ENCODE data around the gene LRRC8B. TPM values are rescaled to one million over a fixed set of nuclear protein-coding genes. Genes with fewer than 3 reads are reported as not detected.

The LRRC8B gene
- total RNA-seq, 1 donor from 2014 or later = 19.1 TPM

DNA sequence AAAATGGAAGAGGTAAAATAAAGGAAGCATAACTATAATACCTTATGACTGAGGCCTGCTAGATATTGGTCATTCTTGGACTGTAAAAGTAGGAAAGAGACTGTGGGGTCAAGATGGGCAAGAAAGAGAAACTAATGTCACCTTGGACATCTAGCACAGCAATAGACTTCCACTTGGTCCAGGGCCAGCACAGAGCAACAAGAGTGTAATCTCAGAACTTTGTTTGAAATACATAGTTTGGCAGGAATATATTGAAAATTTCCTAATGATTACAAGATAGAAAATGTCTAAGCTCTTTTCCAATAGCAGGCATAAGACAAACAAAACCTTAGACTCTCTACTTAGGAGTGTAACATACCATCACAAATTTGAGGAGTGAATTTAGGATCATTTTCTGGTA is 112.9 kb downstream of the LRRC8B start:
- H3K4me3 Mint-ChIP-seq = no peak overlapping the region
- POLR2A ChIA-PET = no interaction called here
- ATAC-seq (ENCODE audit: low read depth) = no peak
- no peak overlapping the region for H3K27ac Mint-ChIP-seq
- TF ChIP-seq, protein P1, sequence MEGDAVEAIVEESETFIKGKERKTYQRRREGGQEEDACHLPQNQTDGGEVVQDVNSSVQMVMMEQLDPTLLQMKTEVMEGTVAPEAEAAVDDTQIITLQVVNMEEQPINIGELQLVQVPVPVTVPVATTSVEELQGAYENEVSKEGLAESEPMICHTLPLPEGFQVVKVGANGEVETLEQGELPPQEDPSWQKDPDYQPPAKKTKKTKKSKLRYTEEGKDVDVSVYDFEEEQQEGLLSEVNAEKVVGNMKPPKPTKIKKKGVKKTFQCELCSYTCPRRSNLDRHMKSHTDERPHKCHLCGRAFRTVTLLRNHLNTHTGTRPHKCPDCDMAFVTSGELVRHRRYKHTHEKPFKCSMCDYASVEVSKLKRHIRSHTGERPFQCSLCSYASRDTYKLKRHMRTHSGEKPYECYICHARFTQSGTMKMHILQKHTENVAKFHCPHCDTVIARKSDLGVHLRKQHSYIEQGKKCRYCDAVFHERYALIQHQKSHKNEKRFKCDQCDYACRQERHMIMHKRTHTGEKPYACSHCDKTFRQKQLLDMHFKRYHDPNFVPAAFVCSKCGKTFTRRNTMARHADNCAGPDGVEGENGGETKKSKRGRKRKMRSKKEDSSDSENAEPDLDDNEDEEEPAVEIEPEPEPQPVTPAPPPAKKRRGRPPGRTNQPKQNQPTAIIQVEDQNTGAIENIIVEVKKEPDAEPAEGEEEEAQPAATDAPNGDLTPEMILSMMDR (IDR thresholded peaks at IDR 0.05) = no peak
- H3K4me1 Mint-ChIP-seq = peaks cover 18% of the 10 kb centered on the region
- no peak for DNase-seq
- intact Hi-C loops (cut with micrococcal nuclease) = no loop called here
- CTCF ChIA-PET = interaction anchor here (1.0 to 11.5 kb wide), 2 partner anchors 126 to 127 kb away, joined by 3 to 193 read pairs; no protein-coding TSS in a partner anchor
- no peaks in the 10 kb centered on the region for H3K27me3 Mint-ChIP-seq
- no peaks in the 10 kb centered on the region for H3K9me3 Mint-ChIP-seq
- H3K36me3 Mint-ChIP-seq (ENCODE audit: low read depth) = peaks cover 3% of the 10 kb centered on the region

DNA sequence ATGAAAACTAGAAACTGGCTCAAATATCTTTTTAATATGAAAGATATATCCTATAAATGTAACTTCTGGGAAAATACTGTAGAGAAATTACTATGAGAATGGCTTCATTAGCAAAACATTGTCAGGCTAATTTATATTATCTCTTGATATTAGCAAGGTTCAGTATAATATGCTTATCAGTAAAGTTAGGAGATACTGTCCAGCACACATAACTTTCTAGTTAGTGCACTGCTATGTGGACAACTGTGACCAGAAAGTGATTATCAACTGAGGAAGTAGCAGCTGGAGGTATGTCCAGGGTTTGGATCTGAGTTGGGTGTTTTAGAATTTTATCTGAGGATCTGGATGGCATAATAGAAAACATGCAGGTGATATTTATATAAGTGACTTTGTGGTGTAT is 115.8 kb downstream of the LRRC8B start:
- ATAC-seq (ENCODE audit: low read depth) (no peak), DNase-seq (no peak)
- Mint-ChIP-seq H3K9me3 (no peaks in the 10 kb centered on the region), H3K27me3 (no peaks in the 10 kb centered on the region), H3K27ac (no peak overlapping the region), H3K4me1 (peaks cover 5% of the 10 kb centered on the region), H3K4me3 (no peak overlapping the region), H3K36me3 (ENCODE audit: low read depth) (peaks cover 4% of the 10 kb centered on the region)
- intact Hi-C loops (cut with micrococcal nuclease) = no loop called here
- TF ChIP-seq, protein P1 (IDR thresholded peaks at IDR 0.05) = no peak
- ChIA-PET CTCF (no interaction called here), POLR2A (no interaction called here)

DNA sequence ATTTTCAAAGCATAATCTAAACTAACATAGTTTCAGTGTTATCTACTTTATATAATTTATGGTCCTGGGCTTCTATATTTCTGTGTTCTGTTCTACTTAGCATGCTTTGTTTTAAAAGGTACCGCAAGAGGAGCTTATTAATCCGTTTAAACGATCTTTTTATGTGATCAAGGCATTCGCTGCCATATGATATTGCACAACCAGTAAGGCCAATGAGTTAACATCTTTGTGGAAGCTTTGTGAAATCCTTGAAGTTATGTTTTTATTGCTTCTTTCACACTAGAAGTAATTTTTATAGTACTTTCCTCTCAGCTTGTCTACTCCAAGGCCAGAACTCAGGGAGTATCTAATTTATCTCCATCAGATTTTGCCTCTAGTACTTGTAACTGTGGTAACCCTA is 117.2 kb downstream of the LRRC8B start:
- Mint-ChIP-seq H3K4me3 (no peak overlapping the region), H3K9me3 (peaks cover 2% of the 10 kb centered on the region), H3K4me1 (no peaks in the 10 kb centered on the region), H3K27me3 (no peaks in the 10 kb centered on the region), H3K36me3 (ENCODE audit: low read depth) (peaks cover 9% of the 10 kb centered on the region), H3K27ac (no peak overlapping the region)
- TF ChIP-seq, protein P1 (IDR thresholded peaks at IDR 0.05) = no peak
- CTCF ChIA-PET = no interaction called here
- DNase-seq = no peak
- intact Hi-C loops (cut with micrococcal nuclease) = no loop called here
- POLR2A ChIA-PET = interaction anchor here (0.5 kb wide), 1 partner anchor 9 kb away, joined by 10 read pairs; no protein-coding TSS in a partner anchor
- no peak for ATAC-seq (ENCODE audit: low read depth)

DNA sequence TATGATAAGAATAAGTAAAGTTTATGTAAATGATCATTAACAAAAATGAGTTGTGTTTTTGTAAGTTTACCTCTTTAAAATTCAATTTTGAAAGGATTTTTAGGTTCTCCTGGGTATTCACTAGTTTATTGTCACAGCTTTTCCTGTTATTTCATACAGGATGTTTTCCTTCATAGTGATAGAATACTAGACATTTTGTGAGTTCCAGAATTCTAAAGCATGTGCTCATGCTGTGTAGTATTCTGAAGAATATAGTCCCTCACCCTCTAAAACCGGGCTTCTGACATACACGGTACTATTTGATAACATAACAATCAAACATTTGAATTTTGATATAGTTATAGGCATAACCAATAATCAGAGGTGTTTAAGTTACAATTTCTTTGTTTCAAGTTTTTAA is 118.9 kb downstream of the LRRC8B start:
- Mint-ChIP-seq H3K27me3 (no peaks in the 10 kb centered on the region), H3K9me3 (peaks cover 2% of the 10 kb centered on the region), H3K27ac (no peak overlapping the region), H3K4me3 (no peak overlapping the region), H3K36me3 (ENCODE audit: low read depth) (peaks cover 11% of the 10 kb centered on the region), H3K4me1 (peaks cover 4% of the 10 kb centered on the region)
- DNase-seq (no peak), ATAC-seq (ENCODE audit: low read depth) (no peak)
- intact Hi-C loops (cut with micrococcal nuclease) = no loop called here
- TF ChIP-seq, protein P1 (IDR thresholded peaks at IDR 0.05) = no peak
- ChIA-PET CTCF (no interaction called here), POLR2A (no interaction called here)

DNA sequence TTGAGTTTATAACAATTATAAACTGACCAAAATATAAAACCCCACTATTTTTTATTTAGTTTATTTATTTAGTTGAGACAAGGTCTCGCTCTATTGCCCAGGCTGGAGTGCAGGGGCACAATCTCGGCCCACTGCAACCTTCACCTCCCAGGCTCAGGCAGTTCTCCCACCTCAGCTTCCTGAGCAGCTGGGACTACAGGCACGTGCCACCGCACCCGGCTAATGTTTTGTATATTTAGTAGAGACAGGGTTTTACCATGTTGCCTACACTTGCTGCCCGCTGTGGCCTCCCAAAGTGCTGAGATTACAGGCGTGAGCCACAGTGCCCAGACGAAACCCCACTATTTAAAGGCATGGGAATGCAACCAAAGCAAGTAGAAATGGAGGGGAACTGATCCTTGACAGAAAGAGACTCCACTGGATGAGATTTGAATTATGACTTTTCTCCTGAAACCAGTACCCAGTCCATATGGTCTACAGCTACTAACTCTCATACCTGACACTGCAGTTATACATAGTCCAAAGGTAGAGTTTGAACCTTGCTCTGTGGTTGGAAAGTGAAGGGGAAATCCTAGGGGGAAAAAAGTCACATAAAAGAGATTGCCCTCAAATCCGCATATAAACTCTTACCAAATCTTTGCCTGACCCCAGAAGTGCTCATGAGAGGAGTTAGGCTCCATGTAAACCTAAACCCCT is 119.6 kb downstream of the LRRC8B start:
- ATAC-seq (ENCODE audit: low read depth) = no peak
- TF ChIP-seq, protein P1 (IDR thresholded peaks at IDR 0.05) = no peak
- CTCF ChIA-PET = no interaction called here
- Mint-ChIP-seq H3K27me3 (no peaks in the 10 kb centered on the region), H3K27ac (no peak overlapping the region), H3K4me1 (peaks cover 10% of the 10 kb centered on the region), H3K4me3 (no peak overlapping the region), H3K36me3 (ENCODE audit: low read depth) (peaks cover 11% of the 10 kb centered on the region), H3K9me3 (peaks cover 2% of the 10 kb centered on the region)
- intact Hi-C loops (cut with micrococcal nuclease) = loop anchor here (1.0 to 2.0 kb wide), 2 partner anchors 9 to 15 kb away; no protein-coding TSS in a partner anchor
- POLR2A ChIA-PET = interaction anchor here (1.5 kb wide), 1 partner anchor 119 kb away, joined by 4 read pairs; no protein-coding TSS in a partner anchor
- DNase-seq = no peak

All from activated B cell treated with CpG ODN at 0.5 μM for 24 hours (primary cell).